B cell (primary cell): ENCODE data around the gene TMEM42.
A peak's percentile ranks its signal among the peaks of the same experiment; 100 is the strongest.

Experiments used
- CTCF ChIP-seq: fragments of 200-600 bp; IDR thresholded peaks from one replicate; pipeline ENCODE4 v1.8.0; 2022; ENCODE audit warnings: antibody characterized with exemption, mild to moderate bottlenecking
- EZH2 ChIP-seq: IDR thresholded peaks from 2 replicates; pipeline ENCODE4 v1.6.1; 2012; ENCODE audit warnings: borderline replicate concordance, low read depth, mild to moderate bottlenecking, moderate library complexity, low read length; ENCODE audit not compliant: insufficient read depth, poor library complexity, severe bottlenecking

- peak; percentile 80 for TF ChIP-seq CTCF
- no peak for TF ChIP-seq EZH2
Measured at GRCh38 chr3:44913868-44914468, 52.3 kb downstream of the TMEM42 start.
